Measurements from ENCODE around the gene TIGD4. TPM values are rescaled to one million over a fixed set of nuclear protein-coding genes. Genes with fewer than 3 reads are reported as not detected.
"Not testable (repeated sequence)": the region's sequence is repeated elsewhere in the genome, so short reads cannot be mapped to it uniquely, and the experiment has no call there.

The TIGD4 gene
- total RNA-seq, 1 donor from 2014 or later = 3.3 TPM

DNA sequence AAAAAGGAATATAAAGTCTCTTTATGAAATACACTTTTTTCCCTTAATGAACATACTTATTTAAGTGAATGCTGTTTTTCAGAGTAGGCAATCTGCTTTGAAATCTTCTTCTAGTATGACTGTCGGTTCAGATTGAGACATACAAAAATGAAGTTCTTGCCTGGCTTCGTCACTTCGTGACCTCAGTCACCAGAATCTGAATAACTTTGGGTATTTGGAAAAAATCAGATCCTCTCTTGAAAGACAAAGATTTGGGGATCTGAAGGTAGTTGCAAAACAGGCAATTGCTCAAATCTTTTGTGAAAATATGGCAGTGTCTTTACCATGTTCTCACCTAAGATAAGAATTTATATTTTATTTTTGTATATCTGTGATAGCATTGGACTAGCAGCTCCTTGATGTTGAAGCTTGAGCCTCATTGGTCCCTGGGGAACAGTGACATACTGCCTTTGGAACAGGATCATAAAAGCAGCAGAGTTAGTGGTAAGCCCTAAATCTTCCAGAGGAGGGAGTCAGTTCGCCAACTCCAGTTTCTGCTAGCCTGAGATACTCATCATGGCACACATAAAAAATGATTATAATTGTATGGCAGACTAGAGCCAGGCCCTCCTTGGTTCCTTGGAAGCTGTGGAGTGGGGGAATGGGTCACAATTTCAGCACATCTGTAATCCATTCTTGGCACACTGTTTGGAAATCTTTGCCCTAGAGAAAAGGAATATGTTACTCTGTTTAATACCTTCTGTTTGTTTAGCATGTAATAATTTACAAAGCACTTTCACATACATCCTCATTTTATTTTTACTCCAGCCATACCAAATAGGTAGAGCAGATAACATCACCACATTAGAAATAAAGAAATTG lies 5.2 kb upstream of the TIGD4 start:
- DNase-seq (ENCODE audit: low spot score in 2 of 2) = peak in 1 of 2 donors; percentile 7
- FAIRE-seq = no peak

DNA sequence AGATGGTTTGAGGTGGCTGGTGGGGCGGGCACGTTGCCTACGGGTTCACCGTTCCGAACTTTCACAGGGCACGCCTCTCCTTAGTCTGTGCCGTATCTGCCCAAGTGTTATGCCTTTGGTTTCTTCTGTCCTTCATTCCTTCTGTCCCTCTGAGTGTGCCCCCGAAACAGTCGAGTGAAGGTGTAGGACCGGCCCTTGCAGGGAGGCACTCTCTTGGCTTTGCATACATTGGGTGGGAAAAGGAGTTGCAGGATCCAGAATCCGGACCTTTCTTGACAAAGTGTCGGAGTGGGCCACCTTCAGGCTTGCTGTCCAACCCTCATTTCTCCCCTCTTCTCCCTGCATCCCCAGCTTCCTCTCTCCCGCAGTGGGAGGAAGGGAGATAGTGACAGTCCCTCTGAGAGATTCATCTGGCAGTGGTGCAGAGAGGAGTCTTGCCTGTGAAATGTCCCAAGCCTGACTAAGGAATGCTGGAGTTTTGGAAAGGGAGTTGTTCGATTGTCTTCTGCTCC lies 793 bp upstream of the TIGD4 start:
- FAIRE-seq = no peak
- no peak for DNase-seq (ENCODE audit: low spot score in 2 of 2)

DNA sequence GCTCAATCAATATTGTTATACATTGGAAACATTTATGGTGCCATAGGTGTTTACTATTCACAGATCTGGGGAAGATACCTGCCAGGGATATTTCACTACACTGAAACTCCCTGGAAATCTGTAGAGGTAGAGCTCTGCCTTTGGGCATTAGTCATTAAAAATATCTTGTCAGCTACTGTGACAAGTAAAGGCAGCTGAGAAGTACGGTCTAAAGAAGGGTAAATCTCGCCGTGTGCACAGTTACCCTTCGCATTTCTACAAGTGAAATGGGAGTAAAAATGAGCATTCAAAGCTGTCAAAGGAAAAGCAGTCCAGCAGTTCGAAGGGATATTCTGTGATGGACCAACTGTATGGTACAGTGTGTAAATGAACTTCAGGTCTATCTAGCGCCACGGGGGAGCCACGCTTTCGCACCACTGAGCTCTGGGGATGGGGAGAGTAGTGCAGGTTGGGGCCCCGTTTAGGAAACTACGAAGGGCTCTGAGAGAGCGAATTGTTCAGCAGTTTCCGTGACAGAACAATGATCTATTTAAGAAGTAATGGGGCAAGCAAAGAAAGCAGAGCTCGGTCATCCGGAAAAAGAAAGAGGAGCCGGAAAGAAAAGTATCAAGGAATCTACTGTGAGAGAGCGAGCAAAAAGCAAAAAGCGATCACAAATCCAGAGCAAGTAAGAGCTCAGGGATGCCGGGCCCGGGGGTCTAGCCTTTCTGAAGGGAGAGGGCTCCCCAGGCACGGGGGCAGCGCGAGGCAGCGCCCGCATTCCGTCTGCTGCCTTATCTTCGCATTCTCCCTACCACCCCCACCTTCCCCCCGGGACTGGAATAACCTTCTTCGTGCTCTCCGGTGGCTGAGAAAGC lies 646 bp downstream of the TIGD4 start:
- DNase-seq (ENCODE audit: low spot score in 2 of 2) (peak in 1 of 2 donors; percentile 5), FAIRE-seq (no peak)

DNA sequence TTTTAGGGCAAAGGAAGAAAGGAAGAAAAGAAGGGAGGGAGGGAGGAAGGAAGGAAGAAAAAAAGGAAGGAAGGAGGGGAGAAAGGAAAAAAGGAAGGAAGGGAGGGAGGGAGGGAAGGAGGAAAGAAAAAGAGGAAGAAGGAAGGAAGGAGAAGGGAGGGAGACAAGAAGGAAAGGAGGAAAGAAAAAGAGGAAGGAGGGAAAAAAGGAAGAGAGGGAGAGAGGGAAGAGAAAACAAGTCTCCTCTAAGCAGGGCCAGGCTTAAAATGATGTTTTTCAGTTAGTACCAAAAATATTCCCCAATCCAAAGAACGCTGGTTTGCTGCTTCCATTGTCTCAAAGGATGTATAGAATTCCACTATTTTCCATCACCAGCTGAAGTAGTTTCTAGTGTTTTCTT lies 2.0 kb downstream of the TIGD4 start:
- no peak for DNase-seq (ENCODE audit: low spot score in 2 of 2)
- no peak for FAIRE-seq

DNA sequence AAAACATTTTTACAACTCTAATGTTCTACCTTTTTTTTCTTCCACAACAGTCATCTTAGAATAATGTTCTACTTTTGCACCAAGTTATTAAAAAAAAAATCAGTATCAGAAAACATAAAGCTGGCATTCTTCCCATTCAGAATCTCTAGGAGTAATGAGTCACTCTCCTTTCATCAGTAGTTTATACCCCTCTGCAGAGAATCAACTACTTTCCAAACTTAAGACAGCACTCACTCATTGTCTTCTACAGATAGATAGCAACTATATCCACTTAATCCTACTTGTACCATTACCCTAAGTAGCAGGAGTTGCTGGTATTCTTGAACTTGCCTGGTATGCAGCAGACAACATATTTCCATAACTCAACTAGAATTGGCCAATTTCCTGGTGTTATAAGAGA lies 3.2 kb downstream of the TIGD4 start:
- FAIRE-seq (no peak), DNase-seq (ENCODE audit: low spot score in 2 of 2) (no peak)

DNA sequence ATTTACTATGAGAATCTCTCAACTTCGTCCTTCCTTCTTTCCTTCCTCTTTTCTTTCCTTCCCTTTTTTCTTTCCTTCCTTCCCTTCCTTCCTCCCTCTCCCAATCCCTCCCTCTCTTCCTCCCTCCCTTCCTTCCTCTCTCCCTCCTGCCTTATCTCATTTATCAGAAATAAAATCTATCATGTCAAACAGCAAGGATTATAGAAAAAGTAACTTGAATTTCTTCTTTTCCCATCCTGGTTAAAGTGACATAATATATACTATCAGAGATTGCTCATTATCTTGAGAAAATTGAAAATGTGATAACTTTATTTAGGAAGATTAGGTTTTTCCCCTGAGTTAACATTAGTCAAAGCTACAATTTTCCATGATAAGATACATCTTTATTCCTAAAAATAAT lies 5.6 kb downstream of the TIGD4 start:
- DNase-seq (ENCODE audit: low spot score in 2 of 2) (no peak), FAIRE-seq (no peak)

DNA sequence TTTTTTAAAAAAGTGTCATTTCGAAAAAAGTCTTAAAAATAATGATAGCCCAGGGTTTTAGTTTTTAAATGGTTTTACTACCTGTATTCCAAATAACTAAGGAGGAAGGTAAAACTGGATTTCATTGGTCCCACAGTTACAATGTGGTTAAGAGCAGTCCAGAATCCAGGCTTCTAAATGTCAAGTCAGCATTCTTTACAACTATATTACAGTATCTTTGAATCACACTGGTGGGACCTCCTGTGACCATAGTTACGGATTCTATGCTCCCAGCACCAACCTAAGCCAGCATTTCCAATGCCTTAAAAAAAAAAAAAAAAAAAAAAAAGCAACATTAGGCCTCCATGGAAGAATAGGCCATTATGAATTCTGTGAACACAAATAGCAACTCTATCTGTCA lies 6.2 kb downstream of the TIGD4 start:
- DNase-seq (ENCODE audit: low spot score in 2 of 2) (no peak), FAIRE-seq (no peak)

DNA sequence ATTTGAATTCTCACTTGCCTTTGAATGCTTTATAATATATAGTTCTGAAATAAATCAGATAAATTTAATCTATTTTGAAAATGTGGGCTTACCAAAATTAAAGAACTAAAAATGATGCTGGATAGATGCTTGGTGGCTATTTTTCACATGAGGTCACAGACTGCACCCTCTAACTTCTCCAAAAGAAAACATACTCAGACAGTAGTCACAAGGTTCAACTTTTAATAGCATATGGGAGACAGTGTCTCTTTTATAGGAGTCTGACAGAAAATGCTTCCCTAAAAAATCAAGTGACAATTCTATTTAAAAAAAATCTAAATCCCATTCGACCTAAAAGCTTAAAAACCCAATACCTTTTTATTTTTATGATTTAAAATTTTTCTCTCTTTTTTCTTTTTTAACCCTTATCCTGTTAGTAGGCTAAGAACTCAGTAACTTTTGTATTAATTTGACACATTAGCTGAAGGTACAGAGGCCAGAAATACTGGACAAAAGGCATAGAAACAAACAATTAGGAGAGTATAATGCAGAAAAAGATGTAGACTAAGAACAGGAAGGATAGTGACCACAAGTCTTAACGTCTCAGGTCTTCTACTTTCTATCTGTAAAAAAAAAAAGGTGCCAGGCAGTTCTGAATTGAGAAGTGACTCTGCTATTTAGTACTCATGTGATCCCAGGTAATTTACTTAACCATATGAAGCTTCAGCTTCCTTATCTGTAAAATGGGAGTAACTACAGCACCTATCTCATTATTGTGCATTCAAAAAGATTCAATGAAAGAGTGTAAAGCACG lies 7.6 kb downstream of the TIGD4 start:
- FAIRE-seq (no peak), DNase-seq (ENCODE audit: low spot score in 2 of 2) (no peak)

DNA sequence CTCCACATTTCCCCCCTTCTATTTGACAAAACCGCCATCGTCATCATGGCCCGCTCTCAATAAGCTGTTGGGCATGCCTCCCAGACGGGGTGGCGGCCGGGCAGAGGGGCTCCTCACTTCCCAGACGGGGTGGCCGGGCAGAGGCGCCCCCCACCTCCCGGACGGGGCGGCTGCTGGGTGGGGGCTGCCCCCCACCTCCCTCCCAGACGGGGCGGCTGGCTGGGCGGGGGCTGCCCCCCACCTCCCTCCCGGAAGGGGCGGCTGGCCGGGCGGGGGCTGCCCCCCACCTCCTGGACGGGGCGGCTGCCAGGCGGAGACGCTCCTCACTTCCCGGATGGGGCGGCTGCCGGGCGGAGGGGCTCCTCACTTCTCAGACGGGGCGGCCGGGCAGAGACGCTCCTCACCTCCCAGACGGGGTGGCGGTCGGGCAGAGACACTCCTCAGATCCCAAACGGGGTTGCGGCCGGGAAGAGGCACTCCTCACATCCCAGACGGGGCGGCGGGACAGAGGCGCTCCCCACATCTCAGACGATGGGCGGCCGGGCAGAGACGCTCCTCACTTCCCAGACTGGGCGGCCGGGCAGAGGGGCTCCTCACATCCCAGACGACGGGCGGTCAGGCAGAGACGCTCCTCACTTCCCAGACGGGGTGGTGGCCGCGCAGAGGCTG lies 14.3 kb downstream of the TIGD4 start:
- not testable (repeated sequence) for FAIRE-seq; DNase-seq (ENCODE audit: low spot score in 2 of 2)

DNA sequence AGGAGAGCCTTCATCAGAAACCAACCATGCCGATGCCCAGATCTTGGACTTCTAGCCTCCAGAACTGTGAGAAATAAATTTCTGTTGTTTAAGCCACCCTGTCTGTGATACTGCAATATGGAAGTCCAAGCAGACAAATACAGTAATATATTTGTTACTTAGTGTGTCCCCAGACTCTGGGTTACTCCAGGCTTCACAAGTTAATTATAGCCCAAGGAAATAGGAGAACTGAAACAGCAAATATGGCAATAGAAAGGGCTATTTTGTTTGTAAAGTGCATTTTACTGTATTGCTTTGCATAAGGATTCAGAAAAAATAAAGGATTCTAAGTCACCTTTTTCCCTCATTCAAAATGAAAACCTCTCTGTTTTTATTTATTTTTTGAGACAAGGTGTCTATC lies 15.7 kb downstream of the TIGD4 start:
- FAIRE-seq (no peak), DNase-seq (ENCODE audit: low spot score in 2 of 2) (no peak)

DNA sequence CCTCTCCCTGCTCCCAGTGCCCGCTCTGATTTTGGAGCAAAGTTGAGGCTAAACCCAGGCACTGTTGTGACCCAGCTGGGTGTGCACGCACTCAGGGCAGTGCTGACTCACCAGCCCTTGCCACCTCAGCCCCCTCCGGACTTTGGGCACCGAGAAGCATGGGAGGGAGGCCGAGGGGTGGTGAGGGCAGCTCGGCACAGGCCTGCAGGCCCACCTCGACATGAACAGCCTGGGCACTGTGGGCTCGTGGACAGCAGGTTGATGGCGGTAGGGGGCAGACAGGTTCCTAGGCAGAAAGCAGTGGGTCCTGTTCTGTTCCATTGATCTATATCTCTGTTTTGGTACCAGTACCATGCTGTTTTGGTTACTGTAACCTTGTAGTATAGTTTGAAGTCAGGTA lies 30.9 kb downstream of the TIGD4 start:
- FAIRE-seq (no peak), DNase-seq (ENCODE audit: low spot score in 2 of 2) (no peak)

DNA sequence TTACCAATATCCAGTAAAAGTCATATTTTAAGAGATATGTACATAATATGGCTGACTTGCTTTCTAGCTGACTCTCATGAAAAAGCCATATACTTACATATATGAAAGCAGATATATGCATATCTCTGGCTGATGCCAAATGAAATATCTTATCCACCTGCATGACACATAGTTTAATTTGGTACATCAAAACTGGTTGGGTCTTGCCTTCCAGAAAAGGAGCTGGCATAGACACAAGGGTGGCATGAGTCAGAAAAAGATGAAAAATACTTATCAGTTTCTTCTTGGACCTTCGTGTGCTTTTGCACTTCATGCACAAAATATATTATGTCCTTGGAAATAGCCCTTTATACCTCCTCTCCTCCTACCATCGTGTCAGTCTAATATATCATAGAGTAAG lies 32.1 kb downstream of the TIGD4 start:
- FAIRE-seq = no peak
- no peak for DNase-seq (ENCODE audit: low spot score in 2 of 2)

DNA sequence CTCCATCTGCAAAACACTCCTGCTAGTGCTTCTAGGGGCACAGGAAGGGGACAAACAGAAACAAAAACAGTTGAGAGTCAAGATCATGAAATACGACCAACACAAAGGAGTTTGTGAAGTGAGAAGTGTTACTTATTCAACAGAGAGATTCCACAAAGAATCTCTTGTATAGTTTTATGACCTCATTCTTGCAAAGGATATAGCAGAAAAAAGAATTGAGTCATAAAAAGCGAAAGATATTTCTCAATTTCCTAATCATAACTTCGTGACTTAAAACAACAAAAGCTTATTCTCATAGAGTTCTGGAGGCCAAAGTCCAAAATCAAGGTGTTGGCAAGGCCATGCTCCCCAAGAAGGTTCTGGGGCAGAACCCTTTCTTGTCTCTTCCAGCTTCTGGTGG lies 40.7 kb downstream of the TIGD4 start:
- DNase-seq (ENCODE audit: low spot score in 2 of 2) = no peak
- FAIRE-seq = no peak

DNA sequence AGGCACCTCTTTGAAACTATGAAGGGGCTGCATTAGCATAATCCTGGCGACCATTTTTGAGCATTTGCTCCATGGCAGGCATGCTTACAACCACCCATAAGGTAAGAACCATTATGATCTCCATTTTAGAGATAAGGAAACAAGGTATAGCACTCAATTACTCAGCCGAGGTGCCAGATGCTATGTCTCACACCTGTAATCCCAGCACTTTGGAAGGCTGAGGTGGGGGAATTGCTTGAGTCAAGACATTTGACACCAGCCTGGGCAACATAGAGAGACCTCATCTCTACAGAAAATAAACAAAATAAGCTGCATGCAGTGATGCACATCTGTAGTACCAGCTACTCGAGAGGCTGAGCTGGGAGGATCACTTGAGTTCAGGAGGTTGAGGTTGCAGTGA lies 43.6 kb downstream of the TIGD4 start:
- DNase-seq (ENCODE audit: low spot score in 2 of 2) (no peak), FAIRE-seq (no peak)

DNA sequence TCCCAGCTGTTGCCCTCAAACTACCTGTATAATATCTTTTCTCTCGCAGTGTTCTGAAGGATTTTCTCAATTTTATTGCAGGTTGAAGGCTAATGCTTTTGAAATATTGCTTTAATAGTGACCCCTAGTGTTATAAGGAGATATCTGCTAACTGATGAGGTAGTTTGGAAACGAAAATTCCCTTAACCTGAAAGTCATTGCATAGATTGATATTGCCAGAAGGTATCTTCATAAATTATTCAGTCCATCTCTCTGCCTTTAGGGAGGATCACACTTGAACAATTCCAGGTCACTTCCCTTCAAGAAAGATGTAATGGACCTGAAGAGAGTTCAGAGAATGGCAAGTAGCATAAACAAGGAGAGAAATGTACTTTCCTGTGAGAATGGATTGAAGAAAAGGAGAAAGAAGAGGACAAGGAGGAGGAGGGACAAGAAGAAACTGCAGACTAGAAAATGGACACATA lies 44.1 kb downstream of the TIGD4 start:
- peak; percentile 39 for FAIRE-seq
- peak in 1 of 2 donors; percentile 22 for DNase-seq (ENCODE audit: low spot score in 2 of 2)

DNA sequence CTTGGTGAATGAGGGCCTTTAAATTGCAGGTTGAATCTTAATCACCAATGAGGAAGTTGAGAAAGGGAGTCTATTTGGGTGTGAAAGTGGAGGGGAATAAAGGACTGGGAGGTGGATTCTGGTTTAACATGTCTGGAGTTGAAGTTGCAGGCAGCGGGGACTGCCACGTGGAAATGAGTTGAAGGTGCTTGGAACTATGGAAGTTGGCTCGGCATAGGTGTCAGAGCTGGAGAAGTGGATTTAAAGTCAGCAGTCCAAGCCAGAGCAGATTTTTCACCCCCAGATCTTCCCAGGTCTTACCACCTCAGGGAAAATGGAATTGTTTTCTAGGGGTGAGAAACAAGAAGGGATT lies 44.9 kb downstream of the TIGD4 start:
- DNase-seq (ENCODE audit: low spot score in 2 of 2) = no peak

DNA sequence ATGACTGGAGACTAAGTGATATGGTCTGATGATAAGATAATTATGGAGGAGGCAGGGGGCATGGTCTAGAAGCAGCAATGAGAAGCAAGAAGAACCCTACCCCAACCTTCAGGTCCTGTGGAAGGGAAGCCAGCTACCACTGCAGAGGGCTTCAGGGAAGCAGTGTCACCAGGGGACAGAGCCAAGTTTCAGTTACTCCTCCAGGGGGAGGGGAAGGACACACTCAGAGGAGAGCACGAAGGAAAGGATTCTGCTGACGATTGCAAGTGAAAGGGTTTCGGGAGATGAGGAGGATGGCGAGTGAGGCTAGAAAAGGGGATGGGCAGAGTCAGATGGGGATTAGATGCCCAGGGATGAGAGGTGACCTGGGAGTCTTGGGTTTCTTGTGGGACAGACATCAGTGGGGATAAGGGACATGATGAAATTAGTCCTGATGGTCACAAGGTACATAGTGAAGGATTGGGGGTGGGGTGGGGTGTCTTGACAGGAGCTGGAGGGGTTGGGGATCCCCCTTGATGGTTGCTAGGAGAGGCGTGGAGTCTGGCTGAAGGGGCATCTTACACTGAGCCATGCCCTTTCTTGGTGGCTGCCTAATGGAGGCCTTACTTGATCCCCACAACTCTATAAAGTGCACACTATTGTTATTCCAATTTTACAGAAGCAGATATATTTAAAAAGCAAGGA lies 45.4 kb downstream of the TIGD4 start:
- DNase-seq (ENCODE audit: low spot score in 2 of 2) (no peak), FAIRE-seq (no peak)

More for the DNA sequence above, 44.9 kb downstream of the TIGD4 start:
- FAIRE-seq = no peak

DNA sequence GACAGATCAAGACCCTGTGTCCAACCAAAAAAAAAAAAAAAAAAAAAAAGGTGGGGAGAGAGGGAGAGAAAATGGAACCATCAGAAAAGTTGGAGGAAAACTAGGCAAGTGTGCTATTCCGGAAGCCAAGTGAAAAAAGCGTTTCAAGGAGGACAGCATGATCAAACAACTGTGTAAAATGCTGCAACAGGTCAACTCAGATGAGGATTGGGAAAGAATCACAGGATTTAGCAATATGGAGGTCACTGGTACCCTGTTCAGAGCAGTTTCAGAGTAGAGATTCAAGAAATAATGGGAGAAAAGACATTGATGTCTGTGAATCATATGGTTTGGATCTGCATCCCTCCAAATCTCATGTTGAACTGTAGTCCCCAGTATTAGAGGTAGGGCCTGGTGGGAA lies 47.5 kb downstream of the TIGD4 start:
- no peak for FAIRE-seq
- DNase-seq (ENCODE audit: low spot score in 2 of 2) = no peak

DNA sequence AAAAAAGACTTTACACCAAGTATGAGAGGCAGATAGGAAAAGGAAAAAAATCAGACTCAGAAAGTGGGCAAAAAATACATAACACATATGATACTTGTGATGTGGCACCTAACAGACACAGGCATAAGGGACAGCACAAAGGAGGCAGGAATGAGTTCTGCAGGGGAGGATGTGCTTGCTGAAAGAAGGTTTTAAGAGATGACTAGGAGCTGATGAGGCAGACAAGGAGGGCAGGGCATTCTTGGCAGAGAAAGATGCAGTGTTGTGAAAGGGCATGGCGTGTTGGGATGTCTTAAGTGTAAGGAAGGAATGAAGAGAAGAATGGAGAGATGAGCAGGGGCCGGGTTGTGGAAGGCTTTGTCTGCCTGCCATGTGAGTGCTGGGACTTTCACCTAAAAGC lies 50.1 kb downstream of the TIGD4 start:
- FAIRE-seq = no peak
- no peak for DNase-seq (ENCODE audit: low spot score in 2 of 2)
